NCI-H446 (cell line): Measurements from ENCODE around the gene PMEPA1.

Source experiments
- DNase-seq, 2 experiments: peaks; one replicate each; lab custom pipeline; 2025; lab: John Stamatoyannopoulos, UW

Gene PMEPA1

GRCh38 chr20:57621421-57622200 lies 88.2 kb downstream of the PMEPA1 start:
- no peak for DNase-seq

GRCh38 chr20:57620999-57621398 lies 88.8 kb downstream of the PMEPA1 start:
- DNase-seq = no peak

- no peak for DNase-seq
These were observed 89.4 kb downstream of the PMEPA1 start, which contains the start of gene ZBP1 for GRCh38 chr20:57620274-57620990. Gene ZBP1 (minus strand): TSS chr20:57620426. CDS start chr20:57620295, 131 bp downstream.

- DNase-seq = no peak
These were observed 90.6 kb downstream of the PMEPA1 start for GRCh38 chr20:57619051-57619831.

- no peak for DNase-seq
These were observed 91.1 kb downstream of the PMEPA1 start for GRCh38 chr20:57618764-57619050.

GRCh38 chr20:57618091-57618763 lies 91.6 kb downstream of the PMEPA1 start:
- DNase-seq = no peak

GRCh38 chr20:57617079-57617795 lies 92.6 kb downstream of the PMEPA1 start:
- no peak for DNase-seq

- no peak for DNase-seq
These were observed 93.5 kb downstream of the PMEPA1 start for GRCh38 chr20:57616143-57616951.

- DNase-seq = no peak
These were observed 94.4 kb downstream of the PMEPA1 start for GRCh38 chr20:57615445-57615811.

GRCh38 chr20:57614490-57615444 lies 95.0 kb downstream of the PMEPA1 start:
- no peak for DNase-seq

GRCh38 chr20:57613481-57613921 lies 96.3 kb downstream of the PMEPA1 start:
- no peak for DNase-seq

- DNase-seq = no peak
These were observed 96.9 kb downstream of the PMEPA1 start for GRCh38 chr20:57612916-57613315.

- DNase-seq = no peak
These were observed 97.4 kb downstream of the PMEPA1 start for GRCh38 chr20:57612436-57612835.

- no peak for DNase-seq
These were observed 98.1 kb downstream of the PMEPA1 start for GRCh38 chr20:57611586-57612311.

- no peak for DNase-seq
These were observed 99.4 kb downstream of the PMEPA1 start for GRCh38 chr20:57610261-57610952.

GRCh38 chr20:57609842-57610167 lies 100.0 kb downstream of the PMEPA1 start:
- no peak for DNase-seq

- no peak for DNase-seq
These were observed 100.6 kb downstream of the PMEPA1 start for GRCh38 chr20:57609086-57609841.

- no peak for DNase-seq
These were observed 101.3 kb downstream of the PMEPA1 start for GRCh38 chr20:57608516-57608915.
